GM12891 (cell line): ENCODE results near the gene DLGAP4.

Source experiments
- DNase-seq: peaks from one replicate; pipeline ENCODE4 v3.0.0; 2011; ENCODE audit warnings: low spot score; ENCODE audit not compliant: insufficient read length
- FAIRE-seq: peaks from 2 replicates; lab custom pipeline; 2011; peaks lifted over from hg19 to GRCh38; lab: Jason Lieb, UNC
- PAX5 ChIP-seq: IDR thresholded peaks from 2 replicates; pipeline ENCODE4 v1.6.1; 2011; ENCODE audit warnings: low read length, moderate library complexity, mild to moderate bottlenecking; ENCODE audit not compliant: insufficient read depth, severe bottlenecking
- POLR2A ChIP-seq: IDR thresholded peaks from 2 replicates; pipeline ENCODE4 v1.6.1; 2011; ENCODE audit warnings: low read depth, low read length, control low read depth
- POLR2AphosphoS5 ChIP-seq: IDR thresholded peaks from 2 replicates; pipeline ENCODE4 v1.6.1; 2011; ENCODE audit warnings: low read depth, low read length, control low read depth
- POU2F2 ChIP-seq: IDR thresholded peaks from 2 replicates; pipeline ENCODE4 v1.6.1; 2011; ENCODE audit warnings: low read depth, mild to moderate bottlenecking, control low read depth, low read length, moderate library complexity
- SPI1 ChIP-seq: IDR thresholded peaks from 2 replicates; pipeline ENCODE4 v1.6.1; 2011; ENCODE audit warnings: low read depth, low read length, control low read depth
- TAF1 ChIP-seq: IDR thresholded peaks from 2 replicates; pipeline ENCODE4 v1.6.1; 2011; ENCODE audit warnings: low read depth, low read length, control low read depth

DLGAP4 gene

GRCh38 chr20:36275011-36275410 lies 31.1 kb upstream of the DLGAP4 start:
- no peak for FAIRE-seq
- DNase-seq: no peak
- TF ChIP-seq SPI1: no peak
- no peak for TF ChIP-seq POU2F2
- no peak for TF ChIP-seq POLR2AphosphoS5
- no peak for TF ChIP-seq TAF1
- TF ChIP-seq PAX5: no peak
- TF ChIP-seq POLR2A: no peak

- FAIRE-seq (no peak), DNase-seq (no peak)
- TF ChIP-seq TAF1: no peak
- no peak for TF ChIP-seq POLR2A
- no peak for TF ChIP-seq PAX5
- no peak for TF ChIP-seq POU2F2
- TF ChIP-seq SPI1: no peak
- no peak for TF ChIP-seq POLR2AphosphoS5
These were observed 30.5 kb upstream of the DLGAP4 start for GRCh38 chr20:36275441-36276189.

GRCh38 chr20:36277546-36277945 lies 28.6 kb upstream of the DLGAP4 start:
- DNase-seq (no peak), FAIRE-seq (no peak)
- no peak for TF ChIP-seq SPI1

GRCh38 chr20:36279362-36279761 lies 26.8 kb upstream of the DLGAP4 start:
- FAIRE-seq: no peak
- DNase-seq: no peak
- TF ChIP-seq POLR2AphosphoS5 (no peak), SPI1 (no peak), TAF1 (no peak), PAX5 (no peak)

GRCh38 chr20:36279776-36280175 lies 26.4 kb upstream of the DLGAP4 start:
- DNase-seq (no peak), FAIRE-seq (no peak)
- no peak for TF ChIP-seq PAX5
- TF ChIP-seq POU2F2: no peak
- no peak for TF ChIP-seq POLR2AphosphoS5
- TF ChIP-seq POLR2A: no peak
- no peak for TF ChIP-seq TAF1
- TF ChIP-seq SPI1: no peak

- FAIRE-seq (no peak), DNase-seq (no peak)
- TF ChIP-seq POLR2A: no peak
- TF ChIP-seq PAX5: no peak
- no peak for TF ChIP-seq SPI1
- TF ChIP-seq TAF1: no peak
- TF ChIP-seq POLR2AphosphoS5: no peak
- TF ChIP-seq POU2F2: no peak
These were observed 24.3 kb upstream of the DLGAP4 start for GRCh38 chr20:36281785-36282380.

- no peak for TF ChIP-seq PAX5
- no peak for TF ChIP-seq POLR2AphosphoS5
- TF ChIP-seq TAF1: no peak
- TF ChIP-seq SPI1: no peak
- no peak for TF ChIP-seq POU2F2
- TF ChIP-seq POLR2A: no peak
- DNase-seq (no peak), FAIRE-seq (no peak)
These were observed 21.4 kb upstream of the DLGAP4 start for GRCh38 chr20:36284751-36285150.

GRCh38 chr20:36285746-36286447 lies 20.2 kb upstream of the DLGAP4 start:
- FAIRE-seq (no peak), DNase-seq (no peak)
- no peak for TF ChIP-seq POU2F2
- TF ChIP-seq POLR2AphosphoS5: no peak
- no peak for TF ChIP-seq PAX5
- no peak for TF ChIP-seq TAF1
- TF ChIP-seq SPI1: no peak
- no peak for TF ChIP-seq POLR2A

- DNase-seq: no peak
- no peak for TF ChIP-seq TAF1
- TF ChIP-seq POLR2A: no peak
- no peak for TF ChIP-seq POLR2AphosphoS5
- no peak for TF ChIP-seq POU2F2
- no peak for TF ChIP-seq PAX5
- no peak for TF ChIP-seq SPI1
- FAIRE-seq: no peak
These were observed 8.5 kb upstream of the DLGAP4 start for GRCh38 chr20:36297656-36298055.

- no peak for TF ChIP-seq POLR2A
- FAIRE-seq (no peak), DNase-seq (no peak)
These were observed 8.1 kb upstream of the DLGAP4 start for GRCh38 chr20:36298061-36298460.

GRCh38 chr20:36298795-36299339 lies 7.3 kb upstream of the DLGAP4 start:
- TF ChIP-seq SPI1: no peak
- no peak for TF ChIP-seq PAX5
- TF ChIP-seq TAF1: no peak
- TF ChIP-seq POLR2A: no peak
- TF ChIP-seq POLR2AphosphoS5: no peak
- TF ChIP-seq POU2F2: no peak
- DNase-seq: no peak
- no peak for FAIRE-seq
